Measurements from ENCODE around the gene TGFBR3.

TGFBR3 gene

GRCh38 chr1:91885716-91886506, at the start of gene TGFBR3:
TGFBR3 (minus strand) TSS chr1:91886151; CDS start chr1:91861531, 24,620 bp downstream.
- H3K4me3 ChIP-seq (ENCODE audit: low read depth, low read length): peak within 1 kb of the TSS; percentile 76
- TF ChIP-seq, protein P1, sequence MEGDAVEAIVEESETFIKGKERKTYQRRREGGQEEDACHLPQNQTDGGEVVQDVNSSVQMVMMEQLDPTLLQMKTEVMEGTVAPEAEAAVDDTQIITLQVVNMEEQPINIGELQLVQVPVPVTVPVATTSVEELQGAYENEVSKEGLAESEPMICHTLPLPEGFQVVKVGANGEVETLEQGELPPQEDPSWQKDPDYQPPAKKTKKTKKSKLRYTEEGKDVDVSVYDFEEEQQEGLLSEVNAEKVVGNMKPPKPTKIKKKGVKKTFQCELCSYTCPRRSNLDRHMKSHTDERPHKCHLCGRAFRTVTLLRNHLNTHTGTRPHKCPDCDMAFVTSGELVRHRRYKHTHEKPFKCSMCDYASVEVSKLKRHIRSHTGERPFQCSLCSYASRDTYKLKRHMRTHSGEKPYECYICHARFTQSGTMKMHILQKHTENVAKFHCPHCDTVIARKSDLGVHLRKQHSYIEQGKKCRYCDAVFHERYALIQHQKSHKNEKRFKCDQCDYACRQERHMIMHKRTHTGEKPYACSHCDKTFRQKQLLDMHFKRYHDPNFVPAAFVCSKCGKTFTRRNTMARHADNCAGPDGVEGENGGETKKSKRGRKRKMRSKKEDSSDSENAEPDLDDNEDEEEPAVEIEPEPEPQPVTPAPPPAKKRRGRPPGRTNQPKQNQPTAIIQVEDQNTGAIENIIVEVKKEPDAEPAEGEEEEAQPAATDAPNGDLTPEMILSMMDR (IDR thresholded peaks at IDR 0.05; ENCODE audit: insufficient read depth, low read depth, low read length, missing control alignments): peak; percentile 26
- DNase-seq (ENCODE audit: low read depth): peak; percentile 85

DNA sequence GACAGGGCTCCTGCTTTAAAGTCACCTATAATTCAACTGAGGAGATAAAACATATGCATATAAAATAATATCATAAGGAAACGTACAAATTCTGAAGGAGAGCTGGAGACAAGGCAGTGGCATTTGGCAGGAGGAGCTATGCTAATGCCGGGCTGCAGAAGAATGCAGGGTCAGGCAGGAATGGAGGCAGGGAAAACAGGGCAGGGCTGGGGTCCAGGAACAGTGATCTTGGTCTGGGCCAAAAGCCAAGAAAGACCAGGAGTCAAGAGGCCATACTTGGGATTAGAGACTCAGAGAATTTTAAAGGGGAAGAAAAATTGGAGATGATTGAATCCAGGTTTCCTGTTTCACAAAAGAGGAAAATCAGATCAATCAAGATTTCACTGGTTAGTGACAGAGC, 43.3 kb upstream of the TGFBR3 start:
- H3K4me3 ChIP-seq (ENCODE audit: low read depth, low read length): no peak overlapping the region
- TF ChIP-seq, protein P1 (IDR thresholded peaks at IDR 0.05; ENCODE audit: insufficient read depth, low read depth, low read length, missing control alignments): no peak
- no peak for DNase-seq (ENCODE audit: low read depth)

- no peak overlapping the region for H3K4me3 ChIP-seq (ENCODE audit: low read depth, low read length)
- no peak for DNase-seq (ENCODE audit: low read depth)
- TF ChIP-seq, protein P1 (IDR thresholded peaks at IDR 0.05; ENCODE audit: insufficient read depth, low read depth, low read length, missing control alignments): no peak
These were observed 42.1 kb upstream of the TGFBR3 start for GRCh38 chr1:91928026-91928425.

DNA sequence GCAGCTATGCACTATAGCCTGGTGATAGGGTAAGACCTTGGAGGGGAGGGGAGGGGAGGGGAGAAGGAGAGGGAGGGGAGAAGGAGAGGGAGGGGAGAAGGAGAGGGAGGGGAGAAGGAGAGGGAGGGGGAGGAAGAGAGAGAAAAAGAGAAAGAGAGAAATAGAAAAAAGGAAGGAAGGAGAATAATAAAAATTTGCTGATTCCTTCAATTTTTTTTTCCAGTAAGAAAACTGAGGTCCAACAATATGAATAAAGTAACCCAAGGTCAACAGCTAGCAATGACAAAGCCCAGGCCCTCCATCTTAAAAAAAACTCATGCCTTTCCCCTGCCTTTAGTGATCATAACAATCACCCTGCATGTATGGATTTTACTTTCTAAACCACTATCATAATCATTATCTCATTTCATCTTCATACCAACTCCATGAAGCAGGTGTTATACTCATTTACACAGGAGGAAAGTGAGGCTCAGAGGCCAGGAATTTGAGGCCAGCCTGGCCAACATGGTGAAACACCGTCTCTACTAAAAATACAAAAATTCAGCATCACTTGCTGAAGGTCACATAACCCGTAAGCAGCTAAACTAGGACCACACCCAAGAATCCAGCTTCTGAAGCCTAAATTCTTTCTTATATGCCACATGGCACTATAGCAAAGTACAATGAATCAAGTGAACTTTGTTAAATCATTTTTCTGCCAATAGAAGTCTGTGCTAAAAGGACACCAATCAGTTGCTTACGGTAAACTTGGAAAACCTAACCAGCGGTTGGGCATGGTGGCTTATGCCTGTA, 39.9 kb upstream of the TGFBR3 start:
- H3K4me3 ChIP-seq (ENCODE audit: low read depth, low read length): no peak overlapping the region
- no peak for DNase-seq (ENCODE audit: low read depth)
- TF ChIP-seq, protein P1 (IDR thresholded peaks at IDR 0.05; ENCODE audit: insufficient read depth, low read depth, low read length, missing control alignments): no peak

GRCh38 chr1:91924146-91924545, 38.2 kb upstream of the TGFBR3 start:
- DNase-seq (ENCODE audit: low read depth): no peak

DNA sequence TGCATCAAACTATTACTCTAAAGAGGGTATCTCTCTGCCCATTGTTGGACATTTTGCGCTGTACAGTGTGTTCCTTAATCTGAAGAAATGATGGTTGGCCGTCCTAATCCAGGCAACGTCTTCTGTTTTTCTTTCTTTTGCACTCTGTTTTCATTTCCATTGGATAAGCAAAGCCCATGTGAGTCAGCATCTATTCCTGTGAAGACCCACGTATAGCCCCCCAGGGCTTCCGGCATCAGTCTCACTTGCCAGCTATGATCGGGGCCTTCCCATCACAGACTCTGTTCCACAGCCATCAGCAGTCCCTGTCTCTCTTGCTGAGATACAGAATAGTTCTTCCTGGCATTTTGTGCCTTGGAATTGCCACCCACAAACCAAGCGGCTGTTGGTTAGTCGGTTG, 34.0 kb upstream of the TGFBR3 start:
- H3K4me3 ChIP-seq (ENCODE audit: low read depth, low read length): no peak overlapping the region
- TF ChIP-seq, protein P1 (IDR thresholded peaks at IDR 0.05; ENCODE audit: insufficient read depth, low read depth, low read length, missing control alignments): no peak
- DNase-seq (ENCODE audit: low read depth): no peak

More at GRCh38 chr1:91924146-91924545, 38.2 kb upstream of the TGFBR3 start:
- no peak overlapping the region for H3K4me3 ChIP-seq (ENCODE audit: low read depth, low read length)
- TF ChIP-seq, protein P1 (IDR thresholded peaks at IDR 0.05; ENCODE audit: insufficient read depth, low read depth, low read length, missing control alignments): no peak
